Fibroblast of skin of right biceps (primary cell): ENCODE results near the gene DDOST.
"Not testable (repeated sequence)": the region's sequence is repeated elsewhere in the genome, so short reads cannot be mapped to it uniquely, and the experiment has no call there.

ENCODE experiments used
- DNase-seq: peaks from one replicate; pipeline ENCODE4 v3.0.0-alpha.2; 2013

The DDOST gene

GRCh38 chr1:20689645-20690056 is 28.5 kb upstream of the DDOST start:
- no peak for DNase-seq

DNA sequence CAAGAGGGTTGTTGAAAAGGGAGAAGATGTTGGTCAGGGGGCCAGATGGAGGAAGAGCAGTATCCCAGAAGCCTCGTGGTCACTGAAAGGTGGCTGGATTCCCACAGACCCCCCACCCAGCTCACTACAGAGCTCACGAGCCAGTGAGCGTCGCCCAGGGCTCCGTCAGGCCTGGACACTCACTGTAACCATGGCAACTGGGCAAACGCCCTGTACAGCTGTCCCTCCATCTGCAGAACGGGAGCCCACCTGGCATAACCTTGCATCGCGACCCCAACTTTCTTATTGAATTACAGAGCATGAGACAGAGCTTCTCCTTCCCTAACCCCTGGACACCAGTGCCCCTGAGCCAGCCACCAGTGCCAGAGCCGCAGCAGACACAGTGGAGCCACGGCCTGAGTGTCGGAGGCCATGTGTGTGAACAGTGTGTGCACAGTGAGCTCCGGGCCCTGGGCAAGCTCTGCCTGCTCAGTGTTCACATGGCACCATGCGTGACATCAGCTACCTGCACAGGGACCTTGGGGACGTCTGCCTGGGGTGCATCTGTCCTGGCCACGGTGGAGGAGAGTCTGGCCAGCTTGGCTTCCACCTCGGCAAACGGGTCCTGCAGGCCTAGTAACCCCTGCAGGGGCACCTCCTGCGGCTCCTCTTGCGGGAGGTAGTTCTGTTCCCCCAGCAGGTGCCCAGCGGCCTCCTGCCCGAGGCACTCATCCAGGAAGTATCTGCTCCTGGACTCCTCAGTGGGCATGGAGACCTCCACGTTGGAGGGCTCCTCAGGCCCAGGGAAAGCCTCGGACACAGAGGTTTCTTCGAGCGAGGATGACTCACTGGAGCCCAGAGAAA is 25.9 kb upstream of the DDOST start:
- no peak for DNase-seq

- no peak for DNase-seq
Measured at GRCh38 chr1:20685741-20686140, 24.6 kb upstream of the DDOST start.

- DNase-seq, result no peak
Measured at GRCh38 chr1:20685099-20685662, 24.0 kb upstream of the DDOST start.

DNA sequence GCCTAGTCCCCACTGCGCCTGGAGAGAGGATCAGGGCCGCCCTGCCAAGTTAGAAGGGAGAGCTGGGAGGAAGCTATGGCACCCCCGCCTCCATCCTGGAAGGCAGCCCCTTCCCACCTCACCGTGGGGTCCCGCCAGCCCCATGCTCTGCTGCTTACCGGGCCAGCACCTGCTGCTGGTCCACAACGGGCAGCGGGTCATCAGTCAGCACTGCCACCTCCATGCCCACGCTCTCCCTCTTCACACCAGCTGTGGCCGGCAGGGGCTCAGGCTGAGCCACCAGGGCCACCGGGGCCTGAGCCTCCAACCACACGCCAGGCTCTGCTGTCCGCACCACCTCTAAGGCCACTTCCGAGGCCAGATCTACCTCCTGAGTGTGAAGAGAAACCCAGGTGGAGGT is 23.5 kb upstream of the DDOST start:
- no peak for DNase-seq

- no peak for DNase-seq
Measured at GRCh38 chr1:20684050-20684620, 23.0 kb upstream of the DDOST start.

- DNase-seq, result no peak
Measured at GRCh38 chr1:20683614-20684013, 22.4 kb upstream of the DDOST start.

DNA sequence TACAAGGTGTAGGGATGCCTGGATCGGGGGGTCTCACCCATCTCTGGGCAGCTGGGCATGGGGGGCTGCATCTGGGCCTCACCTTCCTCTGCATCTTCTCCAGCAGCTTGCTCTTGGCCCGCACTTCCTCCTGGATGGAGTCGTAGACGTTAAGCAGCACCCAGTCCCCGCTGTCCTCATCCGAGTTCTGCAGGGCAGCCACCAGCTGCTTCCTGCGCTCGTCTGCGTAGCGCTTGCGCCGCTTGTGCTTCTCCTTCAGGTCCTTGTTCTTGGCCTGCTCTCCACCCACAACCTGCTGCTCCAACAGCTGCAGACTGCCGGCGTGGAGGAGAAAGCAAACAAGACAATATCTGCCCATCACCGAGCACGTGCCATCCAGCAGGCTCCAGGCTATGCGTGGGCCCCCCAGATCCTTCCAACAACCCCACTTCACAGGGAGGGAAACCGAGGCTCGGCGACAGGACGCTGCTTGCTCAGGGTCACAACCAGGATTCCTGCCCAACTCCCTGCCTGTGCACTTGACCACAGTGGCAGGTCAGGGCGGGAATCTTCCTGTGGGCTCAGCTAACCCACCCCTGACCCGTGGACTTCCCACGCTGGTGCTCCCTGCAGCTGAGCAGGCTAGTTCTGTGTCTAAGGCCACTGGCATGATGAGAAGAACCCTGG is 21.5 kb upstream of the DDOST start:
- DNase-seq, result no peak

DNA sequence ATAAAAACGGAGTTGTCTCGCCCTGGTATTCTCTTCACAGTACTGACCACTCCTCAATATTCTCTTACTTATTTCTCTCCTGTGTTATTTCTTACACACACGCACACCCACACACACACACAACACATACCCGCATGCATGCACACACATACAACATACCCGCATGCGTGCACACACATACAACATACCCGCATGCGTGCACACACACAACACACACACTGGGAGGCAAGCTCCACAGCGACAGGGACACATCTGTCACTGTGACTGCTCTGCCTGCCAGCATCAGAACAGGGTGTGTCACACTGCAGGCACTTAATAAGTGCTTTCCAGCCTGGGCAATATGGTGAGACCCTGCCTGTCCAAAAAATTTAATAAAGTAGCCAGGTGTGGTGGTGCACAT is 20.8 kb upstream of the DDOST start:
- DNase-seq, result no peak

DNA sequence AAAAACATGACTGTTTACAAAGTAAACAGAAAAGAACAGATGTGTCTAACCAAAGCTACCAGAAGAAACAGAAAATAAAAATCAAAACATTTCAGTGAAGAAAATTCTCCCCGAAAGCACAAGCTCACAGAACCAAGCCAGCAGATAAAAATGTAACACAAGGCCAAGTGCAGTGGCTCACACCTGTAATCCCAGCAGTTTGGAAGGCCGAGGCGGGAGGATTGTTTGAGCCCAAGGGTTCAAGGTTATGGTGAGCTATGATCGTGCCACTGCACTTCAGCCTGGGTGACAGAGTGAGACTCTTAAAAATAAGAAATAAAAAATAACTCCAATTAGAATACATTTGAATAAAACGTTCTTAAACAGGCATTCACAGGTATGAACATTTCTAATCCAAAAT is 19.1 kb upstream of the DDOST start:
- no peak for DNase-seq

- DNase-seq, result no peak
Measured at GRCh38 chr1:20678599-20678998, 17.4 kb upstream of the DDOST start.

DNA sequence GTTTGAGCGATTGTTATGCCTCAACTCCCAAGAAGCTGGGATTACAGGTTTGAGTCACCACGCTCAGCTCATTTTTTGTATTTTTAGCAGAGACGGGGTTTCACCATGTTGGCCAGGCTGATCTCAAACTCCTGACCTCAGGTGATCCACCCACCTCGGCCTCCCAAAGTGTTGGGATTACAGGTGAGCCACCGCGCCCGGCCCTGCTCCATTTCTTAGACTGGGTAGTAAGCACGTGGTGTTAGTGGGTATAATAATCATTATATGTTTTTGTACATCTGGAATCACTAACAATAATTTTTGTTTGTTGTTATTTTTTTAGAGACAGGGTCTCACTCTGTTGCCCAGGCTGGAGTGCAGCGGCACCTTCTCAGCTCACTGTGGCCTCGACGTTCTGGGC is 12.5 kb upstream of the DDOST start:
- not testable (repeated sequence) for DNase-seq

DNA sequence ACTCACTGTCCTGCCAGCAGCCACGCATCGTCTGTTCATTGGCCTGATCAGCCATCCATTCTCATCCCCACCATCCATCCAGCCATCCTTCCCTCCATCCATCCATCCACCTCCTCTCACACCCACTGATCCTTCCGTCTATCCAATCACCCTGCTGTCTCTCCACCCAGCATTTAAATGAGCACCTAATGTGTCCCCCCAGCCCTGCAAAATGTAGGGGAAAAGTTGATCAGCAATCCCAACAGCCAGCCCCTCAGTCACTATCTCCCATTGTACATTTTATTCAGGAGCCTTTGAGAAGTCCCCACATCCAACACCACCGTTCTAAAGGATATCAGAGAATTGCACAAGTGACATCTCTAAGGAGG is 11.1 kb upstream of the DDOST start:
- no peak for DNase-seq

- DNase-seq, result no peak
Measured at GRCh38 chr1:20670936-20671335, 9.8 kb upstream of the DDOST start.

GRCh38 chr1:20668581-20668980 is 7.4 kb upstream of the DDOST start:
- DNase-seq, result no peak

DNA sequence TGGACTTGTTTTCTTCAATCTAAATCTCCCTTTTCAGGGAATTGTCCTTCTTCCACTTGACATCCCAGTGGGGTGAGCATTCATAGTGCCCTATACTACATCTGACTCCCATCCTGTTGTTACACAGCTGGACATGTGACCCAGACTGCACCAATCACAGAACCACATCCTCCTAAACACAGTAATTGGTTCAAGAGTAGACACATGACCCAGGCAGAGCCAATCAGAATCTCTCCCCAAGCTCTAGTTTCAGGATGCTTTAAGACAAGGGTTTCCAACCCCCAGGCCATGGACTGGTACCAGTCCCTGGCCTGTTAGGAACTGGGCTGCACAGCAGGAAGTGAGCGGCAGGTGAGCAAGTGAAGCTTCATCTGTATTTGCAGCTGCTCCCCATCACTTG is 5.6 kb upstream of the DDOST start:
- peak; percentile 34 for DNase-seq

DNA sequence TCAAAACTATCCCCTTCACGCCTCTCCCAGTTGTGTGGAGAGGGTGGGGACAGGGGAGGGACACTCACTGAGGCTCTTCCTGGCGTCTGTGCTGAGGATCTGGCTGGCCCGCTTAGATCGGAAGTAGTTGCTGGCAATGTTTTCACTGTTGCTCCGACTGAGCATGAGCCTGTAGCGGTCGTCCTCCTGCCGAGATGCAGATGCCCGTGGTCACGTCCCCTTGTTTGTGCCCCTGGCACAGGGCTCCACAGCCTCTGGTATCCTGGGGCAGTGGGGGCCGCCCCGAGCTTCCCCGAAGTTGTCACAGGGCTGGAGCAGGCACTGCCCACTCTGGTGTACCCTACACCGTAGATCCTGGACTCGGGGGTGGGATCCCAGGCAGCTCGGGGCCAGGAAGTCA is 5.0 kb upstream of the DDOST start:
- DNase-seq, result no peak

GRCh38 chr1:20665726-20666125 is 4.6 kb upstream of the DDOST start:
- DNase-seq, result no peak

GRCh38 chr1:20663969-20664715 is 3.0 kb upstream of the DDOST start:
- DNase-seq, result no peak

GRCh38 chr1:20663365-20663764 is 2.2 kb upstream of the DDOST start:
- no peak for DNase-seq

- no peak for DNase-seq
Measured at GRCh38 chr1:20662110-20662475, 924 bp upstream of the DDOST start.

- DNase-seq, result no peak
Measured at GRCh38 chr1:20660847-20661206, 342 bp downstream of the DDOST start.

DNA sequence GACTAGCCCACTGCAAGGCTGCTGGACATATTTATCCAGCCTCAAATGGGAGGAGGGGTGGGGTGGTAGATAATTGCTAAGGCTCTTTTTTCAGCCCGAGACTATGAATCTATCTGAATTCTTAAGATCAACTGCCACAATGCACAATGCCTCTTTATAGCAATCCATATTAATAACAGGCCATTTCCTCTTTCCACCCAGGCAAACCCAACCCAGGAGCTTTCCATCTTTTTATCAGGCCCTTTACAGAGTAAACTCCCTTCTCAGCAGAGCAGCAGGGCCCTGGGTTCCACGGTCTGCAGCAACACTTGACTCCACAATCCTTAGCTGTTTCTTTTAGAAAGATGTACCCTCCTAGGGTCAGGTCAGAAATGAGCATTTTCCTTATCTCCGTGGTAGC is 806 bp downstream of the DDOST start:
- DNase-seq, result no peak
